Measurements from ENCODE around the gene CTNNA1. TPM values are rescaled to one million over a fixed set of nuclear protein-coding genes. Genes with fewer than 3 reads are reported as not detected.

CTNNA1 gene
- total RNA-seq, 4 donors from 2014 or later, result 223 to 304 (median 263) TPM

GRCh38 chr5:138869038-138869437 lies 115.8 kb downstream of the CTNNA1 start:
- no peak overlapping the region for H3K4me3 ChIP-seq (ENCODE audit: low read depth, poor library complexity, severe bottlenecking)
- WGBS, 2 donors, result 79 to 86% methylated on average over 1 of the region's 1 CpG
- intact Hi-C loops (cut with DNase I; ENCODE audit: low total_unique reads), result no loop called here
- no peak for DNase-seq (ENCODE audit: low spot score in 2 of 2)
- no peak for TF ChIP-seq POLR2A (IDR thresholded peaks at IDR 0.05)
- TF ChIP-seq CTCF (IDR thresholded peaks at IDR 0.05), result no peak

GRCh38 chr5:138869763-138870500 lies 116.7 kb downstream of the CTNNA1 start:
- TF ChIP-seq CTCF (IDR thresholded peaks at IDR 0.05), result no peak
- TF ChIP-seq POLR2A (IDR thresholded peaks at IDR 0.05), result no peak
- intact Hi-C loops (cut with DNase I; ENCODE audit: low total_unique reads), result no loop called here
- 67 to 73% methylated on average over 5 of the region's 5 CpGs for WGBS, 2 donors
- no peak for DNase-seq (ENCODE audit: low spot score in 2 of 2)
- no peak overlapping the region for H3K4me3 ChIP-seq (ENCODE audit: low read depth, poor library complexity, severe bottlenecking)

DNA sequence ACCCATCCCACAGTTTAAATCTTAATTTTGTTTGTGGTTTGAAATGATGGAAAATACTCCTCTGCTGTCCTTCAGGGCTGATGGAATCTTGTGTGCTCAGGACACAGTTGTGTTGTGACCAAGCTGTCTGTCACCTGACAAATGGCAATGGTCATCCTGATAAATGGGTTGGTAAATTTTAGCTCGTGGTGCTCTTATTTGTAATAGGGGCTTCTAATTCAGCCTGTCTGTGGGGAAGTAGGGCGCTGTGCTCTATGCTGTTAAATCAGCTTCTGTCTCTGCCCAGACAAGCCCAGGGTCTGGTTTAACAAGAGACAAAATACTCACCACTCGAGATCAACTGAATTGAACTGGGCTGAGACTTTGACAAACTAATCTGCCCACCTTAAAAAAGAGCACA lies 117.4 kb downstream of the CTNNA1 start:
- no peak for TF ChIP-seq CTCF (IDR thresholded peaks at IDR 0.05)
- TF ChIP-seq POLR2A (IDR thresholded peaks at IDR 0.05), result no peak
- no peak overlapping the region for H3K4me3 ChIP-seq (ENCODE audit: low read depth, poor library complexity, severe bottlenecking)
- intact Hi-C loops (cut with DNase I; ENCODE audit: low total_unique reads), result no loop called here
- no peak for DNase-seq (ENCODE audit: low spot score in 2 of 2)
- 50 to 54% methylated on average over 3 of the region's 3 CpGs for WGBS, 2 donors

DNA sequence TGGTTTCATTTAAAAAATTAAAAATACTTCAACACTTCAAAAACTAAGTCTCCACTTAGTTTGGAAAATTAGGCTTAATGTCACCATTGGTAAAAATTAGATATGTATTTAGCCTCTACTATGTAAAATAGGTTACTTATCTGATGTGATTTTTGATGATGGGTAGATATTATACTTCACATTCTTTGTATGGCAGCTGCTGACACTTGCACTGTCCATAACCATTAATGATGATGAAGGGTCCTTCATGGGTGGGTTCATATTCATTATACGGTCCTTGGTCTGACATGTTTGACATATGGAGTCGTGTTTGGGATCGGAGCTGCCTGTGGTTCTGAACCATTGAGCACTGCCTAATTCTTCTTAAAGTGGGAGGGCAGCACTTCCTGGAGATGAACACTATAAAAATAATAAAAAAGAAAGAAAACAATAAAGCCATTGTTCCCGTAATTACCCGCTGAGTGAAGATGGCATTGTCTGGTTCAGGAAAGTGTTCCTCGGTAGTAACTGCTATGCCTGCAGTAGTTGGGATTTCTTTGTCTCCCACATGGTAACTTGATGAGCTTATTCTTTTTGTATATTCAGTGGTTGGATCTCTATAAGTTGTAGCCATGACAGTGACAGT lies 119.7 kb downstream of the CTNNA1 start:
- no peak for DNase-seq (ENCODE audit: low spot score in 2 of 2)
- no peak overlapping the region for H3K4me3 ChIP-seq (ENCODE audit: low read depth, poor library complexity, severe bottlenecking)
- 73 to 83% methylated on average over 6 of the region's 6 CpGs for WGBS, 2 donors
- intact Hi-C loops (cut with DNase I; ENCODE audit: low total_unique reads), result no loop called here
- TF ChIP-seq POLR2A (IDR thresholded peaks at IDR 0.05) (no peak), CTCF (IDR thresholded peaks at IDR 0.05) (no peak)

GRCh38 chr5:138873466-138874221 lies 120.4 kb downstream of the CTNNA1 start:
- H3K4me3 ChIP-seq (ENCODE audit: low read depth, poor library complexity, severe bottlenecking), result no peak overlapping the region
- no peak for DNase-seq (ENCODE audit: low spot score in 2 of 2)
- 65 to 70% methylated on average over 17 of the region's 17 CpGs for whole genome bisulfite sequencing, 2 donors
- intact Hi-C loops (cut with DNase I; ENCODE audit: low total_unique reads), result no loop called here
- TF ChIP-seq CTCF (IDR thresholded peaks at IDR 0.05), result no peak
- TF ChIP-seq POLR2A (IDR thresholded peaks at IDR 0.05), result no peak

Measured in lower leg skin (tissue), 4 donors.